ENCODE data around the gene PALD1.

Gene PALD1

DNA sequence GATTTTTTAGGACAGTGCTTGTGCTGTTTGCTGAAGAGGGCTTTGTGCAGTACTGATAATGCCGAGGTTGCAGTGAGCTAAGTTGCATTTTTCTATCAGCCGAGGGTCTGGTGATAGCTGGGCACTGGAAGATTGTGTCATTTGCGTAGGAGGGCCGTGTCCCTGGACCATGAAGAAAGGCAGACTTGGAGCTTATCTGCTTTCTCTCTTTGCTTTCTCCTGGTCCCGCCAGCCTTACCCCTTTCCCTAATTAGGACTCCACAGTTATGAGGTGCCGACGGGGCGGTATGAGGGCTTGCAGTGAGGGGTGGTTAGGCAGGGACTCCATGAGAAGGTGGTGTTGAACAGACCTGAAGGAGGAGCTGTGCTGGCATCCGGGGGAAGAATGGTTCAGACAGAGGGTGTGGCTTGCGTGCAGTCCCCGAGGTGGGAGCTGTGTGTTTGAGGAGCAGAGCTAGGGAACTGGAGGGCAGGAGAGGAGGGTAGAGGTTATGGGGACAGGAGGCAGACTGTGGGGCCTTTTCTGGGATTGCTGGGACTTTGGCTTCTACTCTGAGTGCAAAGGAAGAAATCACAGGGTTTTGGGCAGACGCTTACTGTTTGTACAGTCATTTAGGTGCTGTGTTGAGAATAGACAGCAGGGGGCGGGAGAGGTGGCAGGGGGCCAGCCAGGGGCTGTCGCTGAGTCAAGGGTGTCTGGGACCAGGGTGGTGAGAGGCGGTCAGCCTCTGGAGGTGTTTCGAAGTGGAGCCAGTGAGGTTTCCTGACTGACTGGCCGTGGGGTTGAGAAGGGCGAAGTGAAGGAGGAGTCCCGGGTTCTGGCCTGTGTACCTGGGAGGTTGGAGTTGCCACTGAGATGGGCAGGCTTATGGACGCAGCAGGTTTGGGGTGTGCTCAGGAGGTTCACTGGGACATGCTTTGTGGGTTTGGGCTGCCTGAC lies 80.6 kb downstream of the PALD1 start:
- peak; percentile 9 for DNase-seq

- DNase-seq, result no peak
Measured at GRCh38 chr10:70559861-70560260, 81.3 kb downstream of the PALD1 start.

DNA sequence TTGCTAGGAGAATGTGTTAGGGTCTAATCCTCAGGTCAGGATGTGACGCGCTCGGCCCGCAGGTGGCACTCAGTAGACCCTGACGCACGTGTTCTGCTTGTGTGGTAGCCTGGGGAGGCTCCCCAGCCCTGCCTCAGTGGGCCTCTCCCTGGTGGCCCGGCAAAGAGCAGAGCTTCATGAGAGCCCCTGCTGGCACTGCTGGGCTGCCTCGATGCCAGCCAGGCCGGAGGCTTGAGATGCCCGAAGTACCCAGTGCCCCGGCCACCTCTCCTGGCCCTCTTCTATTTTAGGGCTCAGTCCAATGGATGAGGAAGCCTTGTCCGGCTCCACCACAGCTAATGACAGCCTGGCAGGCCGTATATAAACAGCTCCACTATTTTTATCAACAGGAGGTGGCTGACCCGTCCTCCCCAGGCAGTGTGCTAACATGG lies 82.0 kb downstream of the PALD1 start:
- no peak for DNase-seq

DNA sequence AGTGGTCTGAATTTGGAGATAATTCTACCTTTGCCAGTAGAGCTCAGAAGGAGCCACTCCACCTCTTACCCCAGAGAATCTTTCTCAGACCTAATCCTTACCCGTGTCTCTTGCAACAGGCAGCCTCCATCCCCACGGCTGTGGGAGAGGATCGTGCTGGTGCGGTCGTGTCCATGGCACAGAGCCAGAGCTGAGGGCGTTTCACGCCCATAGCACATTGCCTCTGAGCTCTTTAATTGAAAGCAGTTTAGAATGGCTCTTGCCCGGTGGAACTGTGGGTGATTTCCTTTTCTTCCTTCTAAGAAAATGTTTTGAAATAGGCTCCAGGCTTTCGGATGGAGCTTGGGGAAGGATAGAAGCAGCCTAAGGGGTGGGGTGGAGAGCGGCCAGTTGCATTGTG lies 82.5 kb downstream of the PALD1 start:
- DNase-seq, result no peak

GRCh38 chr10:70561558-70561957 lies 83.0 kb downstream of the PALD1 start:
- DNase-seq, result no peak

GRCh38 chr10:70562036-70562755 lies 83.6 kb downstream of the PALD1 start:
- no peak for DNase-seq

DNA sequence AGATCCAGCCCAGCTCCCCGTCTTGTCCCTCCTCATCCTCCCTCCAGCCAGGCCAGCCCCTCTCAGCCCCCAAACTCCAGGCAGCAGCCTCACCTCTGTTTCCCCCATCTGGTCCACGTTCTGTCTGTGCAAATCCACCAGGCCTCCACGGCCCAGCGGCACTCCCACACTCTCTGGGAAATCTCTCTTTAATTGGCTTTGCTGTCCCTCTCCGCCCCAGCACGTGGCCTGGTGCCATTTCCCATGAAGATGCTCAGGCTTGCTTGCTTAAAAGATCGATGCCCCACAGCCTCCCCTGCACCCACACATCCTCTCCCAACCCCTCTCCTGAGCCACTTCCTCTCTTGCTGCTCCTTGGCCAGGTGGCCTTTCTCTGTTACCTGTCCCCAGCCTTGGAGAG lies 84.7 kb downstream of the PALD1 start:
- DNase-seq, result no peak

DNA sequence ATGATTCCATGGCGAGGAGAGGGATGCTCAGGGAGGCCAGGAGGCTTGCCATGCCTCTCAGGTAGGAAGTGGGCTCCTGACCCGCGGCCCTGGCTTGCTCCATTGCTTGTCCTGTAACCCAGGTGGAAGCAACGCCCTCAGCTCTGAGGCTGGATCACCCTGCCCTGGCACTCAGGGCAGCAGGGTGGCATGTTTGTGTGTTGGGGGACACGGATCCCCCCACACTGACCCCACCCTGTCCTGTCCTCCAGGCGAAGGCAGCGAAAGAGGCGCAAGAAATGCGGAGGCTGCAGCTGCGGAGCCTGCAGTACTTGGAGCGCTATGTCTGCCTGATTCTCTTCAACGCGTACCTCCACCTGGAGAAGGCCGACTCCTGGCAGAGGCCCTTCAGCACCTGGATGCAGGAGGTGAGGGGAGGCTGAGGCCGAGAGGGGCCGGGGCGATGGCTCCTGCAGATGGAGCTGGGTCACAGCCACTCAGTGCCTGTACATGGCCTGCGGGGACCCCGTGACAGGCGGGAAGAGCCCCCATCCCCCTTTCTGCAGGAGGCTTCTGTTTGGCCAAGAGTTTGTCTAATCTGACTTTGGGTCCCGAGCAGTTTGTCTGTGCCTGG lies 85.7 kb downstream of the PALD1 start:
- no peak for DNase-seq

GRCh38 chr10:70564901-70565351 lies 86.4 kb downstream of the PALD1 start:
- no peak for DNase-seq

DNA sequence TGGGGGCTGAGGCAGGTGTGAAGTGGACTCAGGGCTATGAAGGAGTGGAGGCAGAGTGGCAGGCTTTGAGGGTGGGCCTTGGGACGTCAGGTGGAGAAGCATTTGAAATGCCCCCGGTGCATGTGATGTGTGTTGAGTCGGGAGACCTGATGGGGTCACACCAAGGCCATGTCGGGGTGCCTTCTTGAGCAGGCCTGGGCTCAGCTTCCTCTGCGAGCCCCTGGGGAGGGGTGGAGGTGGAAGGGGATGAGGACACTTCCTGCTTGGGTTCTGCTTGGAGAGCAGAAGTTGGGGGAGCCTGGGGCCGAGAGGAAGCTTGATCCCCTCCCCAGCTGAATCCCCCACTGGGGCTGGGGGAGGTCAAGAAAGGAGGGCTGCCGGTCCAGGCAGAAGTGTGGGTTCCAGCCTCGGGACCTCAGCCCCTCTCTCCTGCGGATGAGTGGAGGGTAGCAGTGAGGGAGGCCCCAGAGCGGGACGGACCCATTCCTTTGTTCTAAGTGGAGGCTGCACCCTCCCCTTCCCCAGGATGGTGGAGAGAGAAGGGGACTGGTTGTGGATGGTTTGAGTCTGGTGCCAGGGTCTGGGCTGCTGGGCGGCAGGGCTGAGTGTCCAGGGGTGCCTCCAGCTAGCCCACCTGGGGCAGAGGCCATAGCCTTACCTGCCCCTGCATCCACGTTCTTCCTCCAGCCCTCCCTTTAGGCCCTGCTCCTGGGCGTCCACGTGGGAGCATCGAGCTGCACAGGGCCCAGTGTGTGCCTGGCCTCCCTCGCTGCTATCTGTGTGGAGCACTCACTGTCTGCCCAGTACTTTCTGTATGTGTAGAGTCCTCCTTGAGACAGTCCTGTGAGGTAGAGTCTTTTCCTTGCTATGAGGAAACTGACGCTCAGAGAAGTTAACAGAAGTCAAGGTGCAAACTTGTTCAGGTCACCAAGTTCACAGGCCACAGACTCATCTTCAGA lies 87.3 kb downstream of the PALD1 start:
- DNase-seq, result no peak

DNA sequence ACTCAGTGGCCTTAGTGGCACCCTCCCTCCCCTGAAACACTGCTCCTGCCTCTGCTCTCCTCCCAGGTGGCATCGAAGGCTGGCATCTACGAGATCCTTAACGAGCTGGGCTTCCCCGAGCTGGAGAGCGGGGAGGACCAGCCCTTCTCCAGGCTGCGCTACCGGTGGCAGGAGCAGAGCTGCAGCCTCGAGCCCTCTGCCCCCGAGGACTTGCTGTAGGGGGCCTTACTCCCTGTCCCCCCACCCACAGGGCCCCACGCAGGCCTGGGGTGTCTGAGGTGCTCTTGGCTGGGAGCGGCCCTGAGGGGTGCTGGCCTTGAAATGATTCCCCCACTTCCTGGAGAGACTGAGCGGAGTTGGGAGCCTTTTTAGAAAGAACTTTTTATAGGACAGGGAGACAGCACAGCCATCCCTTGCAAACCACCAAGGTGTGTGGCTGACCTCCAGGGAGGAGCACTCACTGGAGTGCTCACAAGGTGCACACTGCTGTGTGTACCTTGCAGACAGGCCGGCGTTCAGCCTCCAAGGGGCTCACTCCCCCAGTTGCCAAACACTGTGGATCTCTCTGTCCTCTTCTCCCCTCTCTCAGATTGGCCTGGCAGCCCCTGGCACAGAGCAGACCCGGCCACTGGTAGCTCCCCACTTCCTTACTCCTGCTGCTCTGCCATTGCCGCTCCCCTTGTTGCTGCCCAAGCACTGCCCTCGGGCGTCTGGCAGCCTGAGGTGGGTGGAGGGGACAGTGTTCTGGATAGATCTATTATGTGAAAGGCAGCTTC lies 88.1 kb downstream of the PALD1 start:
- DNase-seq, result no peak

DNA sequence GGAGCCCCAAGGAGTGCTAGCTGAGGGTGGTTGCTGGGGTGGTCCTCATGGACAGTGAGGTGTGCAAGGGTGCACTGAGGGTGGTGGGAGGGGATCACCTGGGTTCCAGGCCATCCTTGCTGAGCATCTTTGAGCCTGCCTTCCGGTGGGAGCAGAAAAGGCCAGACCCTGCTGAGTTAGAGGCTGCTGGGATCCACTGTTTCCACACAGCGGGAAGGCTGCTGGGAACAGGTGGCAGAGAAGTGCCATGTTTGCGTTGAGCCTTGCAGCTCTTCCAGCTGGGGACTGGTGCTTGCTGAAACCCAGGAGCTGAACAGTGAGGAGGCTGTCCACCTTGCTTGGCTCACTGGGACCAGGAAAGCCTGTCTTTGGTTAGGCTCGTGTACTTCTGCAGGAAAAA lies 89.0 kb downstream of the PALD1 start:
- DNase-seq, result no peak

DNA sequence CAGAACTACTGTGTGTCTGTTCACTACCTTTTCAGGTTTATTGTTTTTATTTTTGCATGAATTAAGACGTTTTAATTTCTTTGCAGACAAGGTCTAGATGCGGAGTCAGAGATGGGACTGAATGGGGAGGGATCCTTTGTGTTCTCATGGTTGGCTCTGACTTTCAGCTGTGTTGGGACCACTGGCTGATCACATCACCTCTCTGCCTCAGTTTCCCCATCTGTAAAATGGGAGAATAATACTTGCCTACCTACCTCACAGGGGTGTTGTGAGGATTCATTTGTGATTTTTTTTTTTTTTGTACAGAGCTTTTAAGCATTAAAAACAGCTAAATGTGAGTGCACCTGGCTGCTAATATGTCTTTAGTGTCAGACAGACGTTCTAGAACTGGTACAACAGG lies 89.5 kb downstream of the PALD1 start:
- no peak for DNase-seq

GRCh38 chr10:70568781-70569495 lies 90.4 kb downstream of the PALD1 start:
- no peak for DNase-seq

DNA sequence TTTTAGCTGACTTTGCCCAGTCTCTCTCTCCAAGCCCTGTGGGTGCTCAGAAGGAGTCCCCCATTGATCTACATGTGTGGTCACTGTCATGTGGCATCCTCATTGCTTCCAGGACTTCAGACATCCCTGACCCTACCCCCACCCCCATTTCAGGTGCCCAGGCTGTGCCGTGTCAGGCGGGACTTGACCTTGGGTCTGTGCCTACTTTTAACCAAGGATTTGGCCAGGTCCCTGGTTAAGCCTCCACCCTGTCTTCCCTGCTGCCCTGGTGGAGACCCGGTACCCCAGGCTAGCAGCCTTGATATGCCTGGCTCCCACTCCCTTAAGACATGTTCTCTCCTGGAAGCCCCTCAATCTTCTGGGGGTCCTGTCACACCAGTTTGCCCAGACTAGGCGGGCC lies 92.7 kb downstream of the PALD1 start:
- DNase-seq, result no peak

- no peak for DNase-seq
Measured at GRCh38 chr10:70571636-70572439, 93.3 kb downstream of the PALD1 start.

DNA sequence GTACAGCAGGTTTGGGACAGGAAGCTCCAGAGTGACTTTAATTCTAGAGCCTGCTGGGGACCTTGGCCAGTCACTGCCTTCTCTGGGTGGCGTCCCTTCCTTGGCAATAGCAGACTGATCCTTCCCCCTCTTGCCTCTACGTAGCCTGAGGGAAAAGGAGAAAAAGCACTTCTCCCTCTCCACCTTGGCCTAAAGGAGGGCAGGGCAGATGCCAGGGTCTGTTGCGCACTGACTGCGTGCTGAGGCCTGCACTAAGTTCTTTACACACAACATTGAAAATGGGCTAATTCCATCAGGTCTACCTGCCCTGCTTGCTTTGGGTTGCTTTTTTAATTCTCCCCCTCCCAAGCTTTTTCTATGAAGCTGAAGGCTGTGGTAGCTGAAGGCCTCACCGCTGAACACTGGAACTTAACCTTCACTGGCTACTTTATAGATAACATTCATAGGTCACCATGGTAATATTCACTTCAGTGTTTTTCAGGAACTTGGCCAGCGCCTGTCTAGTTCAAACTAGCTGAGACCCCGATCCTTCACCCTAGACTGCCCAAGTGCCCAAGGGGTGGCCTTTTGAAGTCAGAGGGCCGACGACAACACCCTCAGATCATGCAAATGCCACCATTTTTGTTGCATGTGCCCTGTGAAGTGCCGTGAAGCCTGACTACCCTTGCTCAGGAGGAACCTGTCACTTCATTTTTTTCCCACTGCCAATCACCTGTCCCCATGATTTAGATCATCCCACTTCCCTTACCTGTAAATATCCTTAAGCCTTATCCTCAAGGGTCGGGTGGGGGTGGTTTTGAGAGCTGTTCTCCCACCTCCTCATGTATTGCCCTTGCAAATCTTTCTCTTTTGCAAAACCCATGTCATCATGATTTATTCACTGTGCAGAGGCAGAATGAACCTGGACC lies 95.3 kb downstream of the PALD1 start:
- DNase-seq, result no peak

- no peak for DNase-seq
Measured at GRCh38 chr10:70575486-70575873, 96.9 kb downstream of the PALD1 start.

Data from midbrain (tissue), 1 donor.